Activated CD4-positive, alpha-beta T cell treated with anti-CD3 and anti-CD28 coated beads, Interleukin-2, Interleukin-4, amounts not matched to agents 100 ng/mL and 50 ng/mL, durations not matched to agents 16 hours and 8 hours (primary cell): Measurements from ENCODE around the gene SLC25A48.

Experiments
- DNase-seq: peaks from one replicate; pipeline ENCODE4 v3.0.0-alpha.2; 2020; ENCODE audit warnings: low spot score

SLC25A48 gene, protein sequence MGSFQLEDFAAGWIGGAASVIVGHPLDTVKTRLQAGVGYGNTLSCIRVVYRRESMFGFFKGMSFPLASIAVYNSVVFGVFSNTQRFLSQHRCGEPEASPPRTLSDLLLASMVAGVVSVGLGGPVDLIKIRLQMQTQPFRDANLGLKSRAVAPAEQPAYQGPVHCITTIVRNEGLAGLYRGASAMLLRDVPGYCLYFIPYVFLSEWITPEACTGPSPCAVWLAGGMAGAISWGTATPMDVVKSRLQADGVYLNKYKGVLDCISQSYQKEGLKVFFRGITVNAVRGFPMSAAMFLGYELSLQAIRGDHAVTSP

DNA sequence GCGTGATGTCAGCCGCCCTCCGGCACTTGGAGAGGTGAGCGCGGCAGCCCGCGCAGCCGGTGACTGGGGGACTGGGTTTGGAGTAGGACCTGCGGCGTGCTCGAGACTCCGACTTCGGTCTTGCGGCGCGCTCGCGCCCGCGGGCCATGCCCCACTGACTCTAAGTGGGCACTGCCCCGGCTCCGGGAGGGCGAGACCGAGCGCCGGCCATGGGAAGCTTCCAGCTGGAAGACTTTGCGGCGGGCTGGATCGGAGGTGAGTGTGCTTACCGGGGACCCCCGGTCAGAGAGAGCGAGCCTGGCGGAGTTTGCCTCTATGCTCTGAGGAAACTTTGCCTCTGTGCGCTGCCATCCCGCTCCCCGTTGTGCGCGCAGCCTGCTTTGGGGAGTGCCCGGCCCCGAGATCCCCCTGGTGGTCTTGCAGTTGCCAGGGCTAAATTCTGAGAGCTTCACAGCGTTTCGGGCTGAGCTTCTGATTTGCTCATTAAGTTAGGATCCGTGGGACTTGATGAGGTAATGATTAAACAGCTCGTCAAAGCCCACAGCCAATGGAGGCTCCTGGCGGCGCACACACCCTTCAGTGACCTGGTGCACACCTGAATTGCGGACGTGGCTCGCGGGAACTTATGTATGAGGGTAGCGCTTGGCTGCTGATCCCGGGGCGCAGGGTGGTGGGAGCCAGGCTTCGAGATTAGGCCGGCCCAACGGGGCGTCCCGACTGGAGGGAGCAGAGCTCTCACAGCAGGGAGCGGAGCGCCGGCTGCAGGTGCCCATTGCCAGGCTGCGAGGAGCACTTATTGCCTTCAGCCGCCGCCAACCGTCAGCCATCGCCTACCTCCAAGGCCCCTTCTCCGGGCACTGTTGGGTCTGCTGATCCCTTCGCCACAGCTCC is at the start of gene SLC25A48:
TSS of gene SLC25A48 (plus strand) at position 25 of the 891 bp plus-strand sequence. CDS start at position 210, 185 bp downstream.
- DNase-seq = peak; percentile 47

DNA sequence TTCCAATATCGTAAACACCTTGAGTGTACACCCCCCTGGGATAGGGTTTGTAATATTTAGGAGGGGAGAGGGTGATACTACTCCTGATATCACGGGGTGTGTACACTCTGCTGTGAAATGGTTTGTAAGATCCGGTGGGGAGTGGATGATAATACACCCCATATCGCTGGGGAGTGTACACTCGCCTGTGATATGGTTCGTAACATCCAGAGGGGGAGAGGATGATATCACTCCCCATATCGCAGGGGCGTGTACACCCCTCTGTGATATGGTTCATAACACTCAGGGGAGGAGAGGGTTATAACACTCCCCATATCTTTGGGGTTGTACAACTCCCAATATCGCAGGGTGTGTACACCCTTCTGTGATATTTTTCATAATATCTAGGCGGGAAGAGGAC is 33.8 kb upstream of the SLC25A48 start:
- DNase-seq = no peak

DNA sequence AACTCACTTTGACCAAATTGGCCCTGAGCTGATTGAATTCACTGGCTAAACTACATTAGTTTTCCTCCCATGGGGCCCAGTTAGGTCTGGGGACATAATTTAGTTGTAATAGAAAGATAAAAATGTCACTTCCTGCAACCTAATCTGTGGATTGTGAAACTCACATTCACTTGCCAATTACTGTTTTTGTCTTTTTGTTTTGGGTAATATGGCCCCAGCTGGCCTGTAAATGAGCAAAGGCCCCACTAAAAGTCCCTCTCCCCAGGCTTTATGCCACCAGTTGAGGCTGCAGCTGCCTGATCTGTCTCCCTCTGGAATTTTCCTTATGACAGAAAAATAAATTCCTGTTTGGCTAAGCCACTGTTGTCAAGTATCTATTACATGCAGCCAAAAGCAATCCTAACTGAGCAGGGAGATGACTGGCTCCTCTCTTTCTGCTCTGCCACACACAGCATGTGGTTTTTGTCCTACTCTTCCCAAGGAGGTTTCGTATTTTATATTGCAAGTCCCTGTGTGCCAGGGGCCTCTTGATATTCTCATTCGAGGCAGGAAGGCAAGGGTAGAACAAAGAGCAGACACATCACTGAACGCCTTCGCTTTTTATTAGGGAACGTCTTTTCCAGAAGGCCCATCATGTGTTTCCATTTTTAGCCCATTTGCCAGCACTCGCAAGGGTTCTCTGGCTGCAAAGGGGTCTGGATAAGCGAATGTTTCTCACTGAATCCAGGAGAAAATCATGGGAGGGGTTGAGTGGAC is 24.1 kb upstream of the SLC25A48 start:
- DNase-seq = no peak

DNA sequence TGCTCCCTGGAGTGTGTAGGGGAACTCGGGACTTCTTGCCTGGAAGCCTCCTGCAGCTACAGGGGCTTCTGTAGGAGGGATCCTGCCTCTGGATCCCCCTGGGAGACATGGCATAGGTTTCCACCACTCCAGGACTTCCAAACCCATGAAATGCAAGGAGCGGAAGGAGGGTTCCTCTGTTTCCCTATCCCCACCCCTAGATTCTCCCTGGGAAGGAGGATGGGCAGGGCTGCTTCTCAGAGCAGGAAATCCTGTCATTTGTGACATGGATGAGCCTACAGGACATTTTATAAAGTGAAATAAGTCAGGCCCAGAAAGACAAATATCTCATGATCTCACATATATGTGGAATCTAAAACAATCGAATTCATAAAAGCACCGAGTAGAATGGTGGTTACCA is 23.5 kb upstream of the SLC25A48 start:
- no peak for DNase-seq

DNA sequence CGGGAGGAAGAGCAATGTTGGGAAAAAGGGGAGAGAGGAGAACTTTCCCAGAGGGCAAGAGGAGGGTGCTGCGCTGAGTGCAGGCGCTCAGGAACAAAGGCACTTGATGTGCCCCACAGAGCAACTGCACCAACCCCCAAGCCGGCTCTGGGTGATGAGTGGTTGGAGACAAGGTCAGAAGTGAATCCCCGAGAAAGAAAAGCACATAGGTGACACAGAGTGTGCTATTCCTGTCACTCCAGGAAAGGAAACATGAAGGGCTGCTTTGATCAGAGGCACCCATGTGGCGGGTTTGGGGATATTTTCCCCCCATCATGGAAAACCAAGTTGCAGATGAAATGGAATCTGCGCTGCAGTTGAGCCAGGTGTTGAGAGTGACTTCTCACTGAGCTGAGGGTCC is 20.7 kb upstream of the SLC25A48 start:
- DNase-seq = no peak

DNA sequence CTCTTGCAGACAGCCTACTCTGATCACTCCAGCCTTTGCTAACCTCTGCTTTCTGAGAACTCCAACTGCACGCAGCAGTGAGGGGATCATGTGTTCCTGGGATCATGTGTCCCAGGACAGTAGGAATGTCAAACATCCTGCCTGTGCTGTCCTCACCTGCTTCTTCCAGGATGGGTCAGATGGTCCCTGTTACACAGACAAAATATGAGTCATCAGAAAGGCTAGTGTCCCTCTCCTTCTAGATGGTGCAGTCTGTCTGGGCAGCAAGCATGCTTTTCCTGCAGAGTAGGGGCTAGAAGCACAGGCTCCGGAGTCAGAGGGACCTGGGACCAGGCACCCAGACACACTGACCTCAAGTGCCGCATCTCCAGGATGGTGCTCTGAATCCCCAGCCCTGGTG is 20.1 kb upstream of the SLC25A48 start:
- DNase-seq = no peak

DNA sequence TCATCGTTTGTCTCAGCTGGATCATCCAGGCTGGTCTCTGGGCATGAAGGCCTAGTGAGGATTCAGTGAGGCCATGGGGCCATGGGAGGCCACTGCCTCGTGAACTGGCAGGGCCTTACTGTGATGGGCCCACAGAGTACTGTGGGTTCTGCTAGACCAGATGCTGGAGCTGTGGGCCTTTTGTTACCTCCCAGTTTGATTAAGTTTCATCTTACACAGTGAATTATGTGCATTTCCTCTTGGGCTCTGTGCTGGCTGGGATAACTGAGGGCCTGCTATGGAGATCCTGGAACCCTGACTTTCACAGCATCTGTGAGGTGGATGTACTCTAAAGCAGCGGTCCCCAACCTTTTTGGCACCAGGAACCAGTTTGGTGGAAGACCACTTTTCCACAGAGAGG is 19.7 kb upstream of the SLC25A48 start:
- DNase-seq = no peak

DNA sequence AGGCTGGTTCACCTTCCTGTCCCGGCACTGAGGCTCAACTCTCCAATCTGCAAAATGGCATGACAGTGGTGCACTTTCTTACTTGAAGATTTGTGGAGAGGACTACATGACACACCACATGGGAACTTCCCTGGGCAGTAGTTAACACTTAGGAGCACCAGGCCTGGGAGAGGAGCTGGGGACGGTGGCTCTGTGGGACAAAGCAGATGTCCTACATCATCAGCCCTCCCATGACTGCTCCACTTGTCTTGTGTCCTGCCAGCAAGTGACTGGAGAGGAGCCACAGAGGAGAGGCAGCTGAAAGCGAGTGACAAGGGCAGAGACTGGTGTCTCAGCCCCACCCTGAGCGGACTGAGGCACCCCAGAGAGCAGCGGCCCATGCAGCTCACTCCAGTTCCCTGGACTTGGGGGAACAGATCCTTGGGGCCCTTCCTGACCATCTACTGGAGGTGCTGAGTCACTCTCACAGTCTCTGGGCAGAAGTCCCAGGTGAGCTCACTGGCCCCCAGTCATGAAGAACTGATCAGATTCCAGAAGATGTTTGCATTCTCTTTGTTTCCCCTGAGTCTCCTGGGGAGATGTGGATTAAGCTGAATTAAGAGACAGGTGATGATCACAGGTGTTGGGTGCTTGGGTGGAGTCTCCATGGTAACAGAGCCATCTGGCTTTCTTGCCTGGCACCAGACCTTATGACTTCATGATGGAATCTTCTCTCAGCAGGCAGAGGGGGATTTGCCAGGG is 13.2 kb upstream of the SLC25A48 start:
- DNase-seq = no peak

DNA sequence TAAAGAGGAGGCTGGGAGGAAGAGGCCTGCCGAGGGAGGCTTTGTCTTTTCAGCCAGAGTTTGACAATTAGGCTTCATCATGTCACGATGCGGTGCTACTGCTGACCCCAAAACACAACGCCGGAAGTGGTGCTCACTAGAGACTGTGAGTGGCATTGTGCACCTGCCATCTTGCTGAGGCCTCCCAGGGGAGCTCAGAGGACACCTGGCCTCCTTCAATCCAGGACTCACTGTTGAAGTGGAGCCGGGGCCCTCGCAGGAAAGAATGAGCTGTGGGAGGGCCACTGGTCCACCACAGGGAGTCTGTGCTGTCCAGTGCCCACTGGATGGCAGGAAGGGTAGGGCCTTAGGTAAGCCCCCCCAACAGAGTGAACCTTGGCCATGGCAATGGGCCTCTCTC is 12.7 kb upstream of the SLC25A48 start:
- DNase-seq = no peak

DNA sequence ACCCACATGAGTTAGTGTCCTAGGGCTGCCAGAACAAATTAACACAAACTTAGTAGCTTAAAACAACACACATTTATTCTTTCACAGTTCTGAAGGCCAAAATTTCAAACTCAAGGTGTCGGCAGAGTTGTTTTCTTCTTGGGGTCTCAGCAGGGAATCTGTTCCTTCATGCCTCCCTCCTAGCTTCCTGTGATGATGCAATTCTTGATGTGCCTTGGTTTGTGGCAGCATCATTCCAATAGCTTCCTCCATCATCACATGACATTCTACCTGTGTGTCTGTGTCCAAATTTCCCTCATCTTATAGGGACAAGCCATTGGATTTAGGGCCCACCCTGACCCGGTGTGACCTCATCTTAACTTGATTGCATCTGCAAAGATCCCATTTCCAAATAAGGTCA is 12.2 kb upstream of the SLC25A48 start:
- DNase-seq = no peak

DNA sequence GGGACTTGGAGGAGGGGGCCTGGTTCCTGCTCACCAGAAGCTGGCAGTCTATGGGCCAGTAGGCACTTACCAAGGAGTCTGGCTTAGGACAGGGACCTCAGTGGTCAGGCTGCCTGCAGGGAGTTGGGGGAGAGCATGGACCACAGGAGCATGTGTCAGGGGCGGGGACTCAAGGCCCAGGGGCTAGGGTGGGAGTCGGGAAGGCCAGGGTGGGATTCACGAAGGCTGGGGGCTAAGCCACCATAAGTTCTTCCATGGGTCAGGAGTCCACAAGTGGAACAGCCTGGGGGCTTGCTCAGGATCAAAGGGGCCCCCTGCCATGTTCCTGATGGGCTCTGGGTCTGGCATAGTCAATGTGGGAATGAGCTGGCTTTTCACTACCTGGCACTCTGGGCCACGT is 11.5 kb upstream of the SLC25A48 start:
- DNase-seq = no peak

DNA sequence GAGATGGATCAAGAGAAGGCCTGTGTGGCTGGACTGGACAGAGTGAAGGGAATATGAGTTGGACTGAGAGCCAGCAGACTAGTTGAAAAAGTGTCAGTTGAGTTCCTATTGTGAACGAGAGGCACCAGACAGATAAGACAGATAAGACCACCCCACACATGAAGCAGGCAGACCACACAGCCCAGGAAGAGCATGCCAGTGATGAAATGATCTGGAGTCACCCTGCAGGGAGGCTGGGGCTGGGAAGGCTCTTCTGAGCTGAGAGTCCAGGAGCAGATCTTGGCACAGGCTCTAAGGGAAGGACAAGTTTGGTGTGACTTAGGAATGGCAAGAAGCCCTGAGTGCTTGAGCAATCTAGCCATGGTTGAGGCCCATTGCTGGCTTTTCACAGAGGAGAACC is 10.6 kb upstream of the SLC25A48 start:
- no peak for DNase-seq

DNA sequence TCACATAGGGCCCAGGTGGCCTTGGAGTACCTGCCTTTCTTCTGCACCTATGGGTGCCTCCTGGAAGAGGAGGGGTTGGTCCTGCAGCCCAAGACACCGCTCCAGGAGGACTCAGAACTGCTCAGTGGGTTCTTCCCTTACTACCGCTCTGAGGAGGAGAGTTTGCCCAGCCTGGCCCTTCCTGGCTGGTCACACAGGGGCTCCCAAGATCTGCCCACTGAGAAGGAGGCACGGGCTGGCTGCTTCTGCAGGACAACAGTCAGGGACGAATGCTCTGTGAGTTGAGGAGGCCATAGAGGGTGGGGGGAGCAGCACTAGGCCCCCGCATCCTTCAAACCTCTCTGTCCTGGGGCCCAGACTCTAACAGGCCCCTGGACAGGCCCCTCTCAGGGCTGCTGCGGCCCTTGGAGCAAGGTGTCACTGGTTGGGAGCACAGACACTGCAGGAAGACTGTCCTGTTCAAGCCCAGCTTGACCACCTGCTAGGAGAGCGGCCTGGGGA is 9.9 kb upstream of the SLC25A48 start:
- no peak for DNase-seq

DNA sequence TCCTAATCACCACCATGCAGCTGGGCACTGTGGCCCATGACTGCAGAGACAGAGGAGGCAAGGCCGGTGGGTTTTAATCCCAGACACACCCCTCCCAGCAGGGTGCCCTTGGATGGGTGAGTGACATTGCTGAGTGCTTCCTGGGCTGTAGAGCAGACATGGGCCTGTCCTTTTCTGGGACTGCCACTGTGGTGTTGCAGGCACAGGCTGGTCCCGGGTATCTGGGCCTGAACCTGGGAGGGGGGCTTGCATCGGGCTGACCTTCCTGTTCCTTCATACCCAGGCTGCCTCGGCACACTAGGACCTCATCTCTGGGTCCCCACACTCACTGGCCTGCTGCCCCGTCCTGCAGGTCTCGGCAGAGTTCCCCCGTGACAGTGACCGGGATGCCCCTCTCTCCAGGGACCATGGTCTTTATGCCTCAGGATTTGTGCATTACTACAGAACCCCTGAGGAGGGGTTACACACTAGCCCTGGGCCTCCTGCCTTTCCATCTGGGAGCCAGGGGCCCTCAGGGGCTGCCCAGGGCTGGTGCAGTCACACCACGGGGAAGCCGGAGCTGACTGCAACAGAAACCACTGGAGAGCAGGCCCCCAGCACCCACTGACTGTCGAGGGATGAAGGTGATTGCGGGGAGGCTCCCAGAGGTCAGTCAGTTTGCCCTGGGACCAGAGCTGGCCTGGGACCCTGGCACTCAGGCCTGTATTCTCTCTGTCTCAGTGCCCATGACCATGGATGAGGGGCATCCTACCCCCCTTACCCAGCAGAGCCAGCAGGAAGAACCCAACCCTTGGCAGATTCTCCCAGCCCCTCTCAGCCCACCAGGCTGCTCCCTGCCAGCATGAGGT is 8.9 kb upstream of the SLC25A48 start:
- no peak for DNase-seq

DNA sequence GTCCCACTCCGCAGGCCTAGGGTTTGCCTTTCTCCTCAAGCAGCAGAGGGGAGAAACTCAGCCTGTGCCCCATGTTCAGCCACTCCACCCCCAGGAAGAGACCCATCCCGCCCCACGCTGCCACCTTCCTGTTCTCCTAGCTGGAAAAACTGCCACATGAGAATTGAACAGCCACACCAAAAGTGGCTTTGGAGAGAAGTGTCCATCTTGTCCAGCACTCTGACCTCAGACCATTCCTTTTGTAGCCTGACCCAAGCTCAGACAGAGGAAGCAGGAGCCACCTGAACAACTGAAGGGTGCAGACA is 8.3 kb upstream of the SLC25A48 start:
- DNase-seq = no peak

DNA sequence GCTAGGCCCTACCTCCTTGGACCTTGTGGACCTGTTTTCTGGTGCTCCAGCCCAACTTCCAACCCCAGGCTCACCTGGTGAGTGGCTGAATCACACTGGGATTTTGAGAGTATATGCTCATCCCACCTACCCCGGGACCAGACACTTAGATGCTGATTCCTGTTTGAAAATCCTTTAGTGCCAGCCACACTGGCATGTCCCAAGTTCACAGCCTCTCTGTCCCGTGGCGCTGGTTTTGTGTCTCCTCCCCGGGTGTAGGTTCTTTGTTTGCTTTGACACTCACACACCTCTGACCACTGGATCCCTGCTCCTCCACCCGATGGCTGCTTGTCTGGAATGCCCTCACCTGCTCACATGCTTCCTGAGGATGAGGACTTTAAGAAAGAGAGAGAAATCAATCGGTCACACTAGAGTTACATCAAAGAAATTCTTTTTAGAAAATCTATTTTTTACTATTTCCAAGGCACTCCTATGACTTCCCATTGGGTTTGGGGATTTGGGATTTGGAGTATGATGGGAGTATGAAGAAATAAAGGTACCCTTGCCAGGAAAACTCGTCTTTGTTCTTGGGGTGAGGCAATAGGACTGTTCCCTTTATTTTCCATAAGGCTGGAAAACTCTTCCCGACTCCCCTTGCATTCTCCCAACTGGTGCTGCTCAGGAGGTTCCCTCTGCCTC is 7.3 kb upstream of the SLC25A48 start:
- no peak for DNase-seq

DNA sequence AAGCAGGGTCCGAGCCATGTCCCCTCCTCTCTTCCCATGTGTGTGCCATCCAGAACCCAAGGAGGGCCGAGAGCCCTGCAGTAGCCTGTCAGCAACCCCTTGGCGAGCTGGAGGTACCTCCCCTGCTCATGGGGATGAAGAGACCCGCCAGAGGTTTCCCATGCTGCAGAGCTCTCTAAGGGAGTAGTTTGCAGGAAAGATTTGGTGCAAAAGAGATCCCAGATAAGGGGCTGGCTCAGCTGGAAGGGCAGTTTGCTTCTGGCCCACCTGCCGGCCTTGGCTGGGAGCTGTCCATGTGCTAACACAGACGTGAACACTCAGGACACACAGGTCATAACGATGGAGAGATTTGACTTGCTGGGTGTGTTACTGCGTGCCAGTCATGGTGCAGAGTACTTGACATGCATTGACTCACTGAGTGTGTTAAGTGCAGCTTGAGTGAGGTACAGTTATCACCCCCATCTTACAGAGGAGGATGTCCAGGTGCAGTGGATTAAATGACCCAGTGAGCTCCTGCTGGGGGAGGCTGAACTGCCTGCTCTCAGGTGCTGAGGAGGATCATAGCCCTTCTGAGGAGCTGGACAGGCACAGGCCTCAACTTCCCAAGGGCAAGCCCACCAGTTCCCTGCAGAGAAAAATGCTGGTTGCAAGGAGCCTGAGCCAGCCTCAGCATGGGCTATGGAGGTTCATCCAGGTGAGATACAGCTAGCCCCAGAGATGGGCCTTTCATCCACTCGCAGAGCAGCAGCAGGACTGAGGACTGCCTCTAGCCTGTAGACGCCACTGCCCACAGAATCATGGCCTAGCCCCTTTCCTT is 6.3 kb upstream of the SLC25A48 start:
- no peak for DNase-seq

DNA sequence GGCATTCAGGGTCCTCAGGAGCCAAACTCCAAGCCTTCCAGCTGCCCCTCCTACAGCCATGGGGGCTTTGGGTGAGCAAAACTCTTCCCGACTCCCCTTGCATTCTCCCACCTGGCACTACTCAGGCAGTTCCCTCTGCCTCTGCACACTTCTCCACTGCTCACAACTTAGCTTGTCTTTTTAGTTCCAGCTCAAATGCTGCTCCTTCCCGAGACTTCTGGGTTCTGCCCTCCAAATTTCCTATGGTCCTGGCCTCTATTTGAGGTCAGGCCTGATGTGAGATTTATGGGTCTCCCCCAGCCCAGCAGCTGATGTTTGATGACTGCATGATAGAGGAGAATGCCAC is 5.7 kb upstream of the SLC25A48 start:
- DNase-seq = no peak

DNA sequence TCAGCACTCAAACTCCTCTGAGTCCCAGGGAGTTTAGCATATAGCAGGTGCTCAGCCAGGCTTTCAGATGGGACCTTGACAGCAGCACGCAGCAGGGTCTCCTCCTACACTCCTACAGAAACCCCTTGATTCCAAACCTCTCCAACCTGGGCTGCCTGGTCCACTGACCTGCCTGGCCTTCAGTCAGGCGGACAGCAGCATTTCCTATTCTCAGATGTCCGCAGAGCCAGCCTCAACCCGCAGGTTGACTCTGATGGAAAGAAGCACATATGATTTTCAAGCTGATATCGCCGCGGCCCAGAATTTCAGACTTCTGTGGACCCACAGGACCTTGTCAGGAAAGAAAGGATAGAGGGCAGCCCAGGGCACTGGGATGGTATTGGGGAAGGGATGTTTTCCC is 5.3 kb upstream of the SLC25A48 start:
- no peak for DNase-seq
